SKM-1 treated with dmso at 0.1 percent for 144 hours (cell line): ENCODE measurements around the gene NID1.
"Not testable (repeated sequence)": the region's sequence is repeated elsewhere in the genome, so short reads cannot be mapped to it uniquely, and the experiment has no call there.

Source experiments
- DNase-seq: peaks from one replicate; lab custom pipeline; 2025; ENCODE audit not compliant: unreplicated experiment; lab: John Stamatoyannopoulos, UW

NID1 gene

DNA sequence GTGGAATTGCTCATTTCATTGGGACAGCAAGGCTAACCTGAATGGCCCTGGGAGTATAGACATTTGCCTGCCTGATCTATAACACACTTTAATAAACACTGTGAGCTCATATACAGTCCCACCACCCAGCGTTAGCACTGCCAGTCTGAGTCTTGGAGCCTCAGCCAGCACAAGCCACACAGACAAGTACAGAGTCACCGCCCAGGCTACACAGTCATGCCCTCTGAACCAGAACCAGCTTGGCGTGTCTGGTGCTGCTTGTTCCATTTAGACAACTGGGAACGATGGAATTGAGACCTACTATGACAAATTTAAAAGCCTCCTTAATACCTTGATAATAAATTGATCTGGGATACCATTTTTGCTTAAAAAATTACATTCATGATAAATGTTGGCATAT lies 31.6 kb downstream of the NID1 start:
- no peak for DNase-seq

DNA sequence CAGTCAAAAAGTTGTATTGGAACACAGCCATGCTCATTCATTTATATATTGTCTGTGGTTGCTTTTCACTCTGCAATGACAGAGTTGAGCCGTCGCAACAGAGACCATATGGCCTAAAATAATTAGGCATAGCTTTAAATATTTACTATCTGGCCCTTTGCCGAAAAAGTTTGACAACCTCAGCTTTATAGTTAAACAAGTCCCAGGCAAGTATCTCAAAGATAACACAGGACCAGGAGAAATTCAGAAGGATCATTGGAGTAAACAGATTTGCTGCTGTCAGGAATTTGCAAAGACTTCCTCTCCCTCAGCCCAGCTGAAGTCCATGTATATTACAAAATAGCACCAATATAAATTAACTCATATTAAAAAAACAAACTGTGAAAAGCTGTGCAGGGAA lies 34.4 kb downstream of the NID1 start:
- DNase-seq = no peak

DNA sequence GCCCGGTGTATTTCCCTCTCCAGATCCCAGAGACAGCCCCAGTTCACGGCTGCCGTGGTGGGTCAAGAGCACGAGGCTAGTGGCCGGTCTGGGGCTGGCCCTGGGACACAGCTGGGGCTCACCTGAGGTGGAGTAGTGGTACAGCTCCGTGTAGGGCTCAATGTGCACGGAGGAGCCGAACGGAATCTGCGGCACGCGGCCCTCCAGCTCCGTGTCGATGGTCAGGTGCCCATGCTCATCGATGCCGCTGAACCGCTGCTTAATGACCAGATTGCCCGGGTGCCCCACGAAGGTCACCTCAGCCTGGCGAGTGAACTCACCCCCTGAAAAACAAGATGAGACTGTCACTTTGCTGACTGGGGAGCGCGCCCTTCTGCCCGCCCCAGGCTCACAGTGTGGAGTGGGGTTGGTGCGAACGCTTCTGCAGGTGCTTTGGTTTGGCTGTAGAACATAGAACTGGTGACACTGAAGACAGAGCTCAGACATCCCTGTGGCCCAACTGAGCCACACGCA lies 35.4 kb downstream of the NID1 start:
- no peak for DNase-seq

DNA sequence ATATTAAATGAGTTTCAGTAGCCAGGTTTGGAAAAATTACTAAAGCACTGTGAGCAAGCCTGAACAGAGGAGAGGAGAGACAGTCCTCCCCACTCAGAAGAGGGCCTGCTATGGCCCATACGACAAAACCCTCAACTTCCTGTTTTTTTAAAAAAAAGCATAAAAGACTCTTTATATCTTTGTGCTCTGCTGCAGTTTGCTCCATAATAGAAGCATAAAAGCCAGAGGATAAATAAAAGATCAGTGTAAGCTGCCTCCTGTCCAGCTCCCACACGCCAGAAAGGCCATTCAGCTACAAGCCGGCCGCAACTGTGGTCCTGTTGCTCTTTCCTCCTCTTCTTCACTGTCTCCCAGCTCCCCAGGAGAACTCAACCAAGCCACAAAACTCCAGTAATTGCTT lies 37.8 kb downstream of the NID1 start:
- DNase-seq = peak; percentile 51

DNA sequence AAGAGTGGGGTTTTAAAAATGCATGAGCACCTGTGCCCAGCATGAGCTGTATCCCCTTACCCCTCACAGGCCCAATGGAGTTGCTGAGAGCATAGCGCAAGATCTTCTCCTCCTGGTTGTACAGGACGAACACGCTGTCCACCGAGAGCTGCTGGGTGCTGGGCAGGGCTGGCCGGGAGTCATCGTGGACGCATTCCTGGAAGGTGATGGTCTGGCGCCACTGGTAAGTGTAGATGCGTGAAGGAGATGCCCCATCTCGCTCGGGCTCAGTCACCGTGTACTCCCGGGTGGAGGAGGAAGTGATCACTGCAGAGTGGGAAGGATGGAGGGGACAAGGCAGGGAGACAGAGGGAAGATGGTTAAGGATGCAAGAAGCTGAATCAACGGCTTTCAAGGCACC lies 39.1 kb downstream of the NID1 start:
- DNase-seq = no peak

DNA sequence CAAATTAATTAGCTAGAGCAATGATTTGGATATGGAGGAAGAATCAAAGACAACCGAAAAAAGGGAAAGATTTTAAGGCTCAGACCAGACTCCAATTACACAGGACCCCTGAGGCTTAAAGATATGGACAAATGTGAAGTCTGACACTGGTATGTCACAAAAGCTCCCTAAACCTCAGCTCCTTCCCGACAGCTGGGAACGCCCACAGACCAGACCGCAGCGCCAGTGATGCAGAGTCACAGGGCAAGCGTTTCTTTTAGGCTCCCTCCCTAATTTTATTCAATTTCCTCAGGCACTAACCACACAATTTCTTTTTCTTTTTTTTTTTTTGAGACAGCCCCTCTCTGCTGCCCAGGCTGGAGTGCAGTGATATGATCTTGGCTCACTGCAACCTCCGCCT lies 40.2 kb downstream of the NID1 start:
- DNase-seq = no peak

DNA sequence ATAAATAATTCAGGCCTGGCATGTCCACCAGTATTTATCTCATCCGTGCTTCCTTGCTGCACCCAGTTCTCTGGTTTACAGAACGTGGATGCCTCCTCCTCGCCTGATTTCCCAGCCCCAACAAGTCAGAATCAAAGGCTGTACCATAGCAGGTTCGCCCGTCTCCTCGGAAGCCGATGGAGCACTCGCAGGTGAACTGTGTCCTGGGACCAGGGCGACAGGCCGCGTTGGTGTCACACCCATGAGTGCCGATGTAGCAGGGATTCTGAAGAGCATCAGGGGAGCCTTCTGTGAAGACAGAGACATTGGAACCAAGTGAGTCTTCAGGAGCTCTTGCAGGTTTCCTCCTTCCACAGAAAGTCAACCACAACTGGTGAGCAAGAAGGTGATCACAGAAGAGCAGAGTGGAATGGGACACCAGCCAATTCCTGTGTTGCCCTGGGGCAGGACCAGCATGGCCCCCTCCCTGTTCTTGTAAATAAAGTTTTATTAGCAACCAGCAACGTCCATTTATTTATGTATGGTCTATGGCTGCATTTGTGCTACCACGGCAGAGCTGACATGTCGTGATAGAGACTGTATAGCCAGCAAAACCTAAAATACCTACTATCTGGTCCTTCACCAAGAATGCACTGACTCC lies 40.8 kb downstream of the NID1 start:
- DNase-seq = no peak

DNA sequence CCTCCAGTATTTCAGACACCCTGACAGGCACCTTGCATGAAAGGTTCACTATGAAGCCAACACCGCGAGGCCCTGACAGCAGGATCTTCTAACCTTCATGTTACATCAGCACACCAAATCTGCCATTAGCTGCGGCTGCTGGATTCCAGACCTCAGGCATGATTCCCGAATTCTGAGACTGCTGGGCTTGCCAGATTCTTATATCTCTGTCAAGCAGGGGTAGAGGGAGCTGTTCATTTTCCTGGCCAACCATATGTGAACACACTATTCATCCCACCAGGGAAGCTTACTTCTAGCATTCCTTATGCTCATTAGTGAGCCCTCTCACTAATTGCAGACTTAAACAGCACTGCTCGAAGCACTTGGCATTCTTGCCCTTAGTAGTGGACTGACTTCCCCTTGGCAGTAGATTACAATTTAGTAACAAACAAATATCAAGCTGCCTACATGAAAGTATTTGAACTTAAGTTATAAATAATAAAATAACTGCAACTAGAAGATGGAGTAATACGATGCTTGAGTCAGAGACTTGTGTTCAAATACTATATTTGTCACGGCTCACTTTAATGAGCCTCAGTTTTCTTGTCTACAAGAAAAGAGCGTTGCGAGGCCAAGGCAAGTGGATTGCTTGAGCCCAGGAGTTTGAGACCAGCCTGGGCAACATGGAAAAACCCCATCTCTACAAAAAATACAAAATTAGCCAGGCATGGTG lies 43.3 kb downstream of the NID1 start:
- DNase-seq = no peak

DNA sequence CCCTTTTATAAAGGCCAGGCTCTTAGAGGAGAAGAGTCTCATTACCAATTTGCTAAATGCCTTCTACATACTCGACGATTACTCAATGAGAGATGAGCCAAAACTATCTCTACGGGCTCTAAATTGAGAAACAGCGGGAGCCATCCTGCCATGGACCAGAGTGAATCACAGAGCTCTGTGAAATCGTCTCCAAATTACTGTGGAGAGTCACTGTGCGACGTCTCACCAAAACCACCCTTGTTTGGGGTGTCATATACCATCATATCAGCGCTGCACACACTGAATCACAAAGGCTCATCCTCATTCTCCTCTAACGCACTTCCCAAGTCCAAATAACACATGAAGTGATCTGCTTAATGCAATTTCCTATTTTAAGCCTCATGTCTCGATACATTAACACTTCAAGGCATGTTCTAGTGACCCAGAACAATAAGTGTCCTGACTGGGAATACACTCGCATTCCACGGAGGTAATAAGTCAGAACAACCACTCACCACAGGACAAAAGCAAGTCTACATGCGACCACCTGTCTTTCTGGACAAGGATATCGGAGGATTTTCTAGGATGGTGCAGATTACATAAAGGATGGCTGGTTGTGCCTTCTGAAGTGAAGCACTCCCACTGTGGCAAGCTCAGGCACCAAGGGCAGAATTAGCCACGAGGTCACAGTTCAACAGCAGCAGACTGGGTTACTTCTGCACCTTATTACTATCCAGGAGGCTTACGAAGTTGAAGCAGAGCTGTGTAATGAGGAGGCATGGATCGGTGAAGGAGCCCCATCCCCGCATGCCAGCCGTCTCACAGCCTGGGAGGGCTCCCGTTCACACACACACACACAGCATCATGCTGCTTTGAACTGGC lies 44.3 kb downstream of the NID1 start:
- DNase-seq = no peak

DNA sequence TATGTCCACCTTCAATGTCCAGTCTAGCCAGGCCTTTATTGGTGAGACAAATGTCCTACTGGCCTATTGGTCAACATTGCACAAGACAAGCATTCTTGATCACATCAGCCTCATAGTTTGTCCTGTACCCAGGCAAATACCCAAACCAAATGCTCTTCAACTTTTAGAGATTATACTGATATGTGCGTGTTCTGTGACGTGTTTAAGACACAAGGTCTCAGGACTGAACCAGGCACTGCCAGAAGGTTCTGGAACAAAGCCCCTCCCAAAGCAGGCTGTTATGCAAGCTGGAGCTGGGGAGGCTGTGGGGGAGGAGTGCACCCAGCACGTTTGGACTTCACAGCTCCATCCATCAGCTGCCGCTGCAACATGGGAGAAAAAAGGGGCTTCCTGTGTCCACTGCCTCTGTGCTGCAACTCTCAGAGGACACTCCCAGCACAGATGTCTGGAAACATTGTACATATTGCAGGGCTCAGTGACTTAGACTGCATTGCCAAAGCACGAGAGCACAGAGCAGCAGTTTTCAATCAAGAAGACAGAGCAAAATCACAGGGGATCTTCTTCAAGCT lies 45.9 kb downstream of the NID1 start:
- no peak for DNase-seq

DNA sequence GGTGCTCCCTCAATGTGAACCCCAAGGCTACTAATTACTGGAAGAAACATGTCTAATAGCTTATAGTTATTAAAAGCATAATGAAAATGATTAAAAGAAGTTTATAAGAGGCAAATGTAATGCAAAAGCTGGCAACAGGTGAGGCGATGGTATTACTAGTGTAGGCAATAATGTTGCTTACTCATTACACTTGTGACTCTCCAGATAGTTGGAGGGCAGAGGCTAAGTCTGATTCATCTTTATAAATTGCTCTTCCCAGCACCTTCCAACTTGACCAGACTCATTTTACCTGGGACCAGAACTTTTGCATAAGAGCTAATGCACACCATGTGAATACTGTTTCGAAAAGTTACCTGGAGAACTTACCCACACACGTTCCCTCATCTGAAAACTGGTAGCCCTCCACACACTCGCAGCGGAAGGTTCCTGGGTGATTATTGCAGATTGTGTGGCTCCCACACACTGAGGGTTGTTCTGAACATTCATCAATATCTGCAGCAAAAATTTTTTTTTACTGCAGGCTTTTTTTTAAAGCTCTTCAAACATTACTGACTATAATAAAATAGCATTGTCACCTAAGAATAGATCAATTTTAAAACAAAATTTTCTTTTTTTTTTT lies 48.0 kb downstream of the NID1 start:
- DNase-seq = no peak

DNA sequence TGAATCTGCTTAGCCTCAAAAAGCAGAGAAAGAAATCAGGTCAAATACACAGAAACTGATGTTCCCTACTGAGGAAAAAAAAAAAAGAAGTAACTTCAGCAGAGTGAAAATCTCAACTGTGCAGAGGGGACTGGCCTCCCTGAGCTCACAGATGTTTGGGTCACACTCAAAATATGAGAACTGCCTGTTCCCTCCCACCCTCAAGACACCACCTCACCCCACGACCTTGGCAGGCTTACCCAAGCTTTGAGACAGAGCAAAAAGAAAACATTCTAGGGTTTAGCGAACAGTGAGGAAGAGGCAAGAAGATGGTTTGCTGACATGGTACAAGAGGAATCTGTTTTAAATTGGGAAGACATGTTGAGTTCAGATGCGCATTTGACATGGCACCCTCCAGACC lies 48.8 kb downstream of the NID1 start:
- DNase-seq = no peak

DNA sequence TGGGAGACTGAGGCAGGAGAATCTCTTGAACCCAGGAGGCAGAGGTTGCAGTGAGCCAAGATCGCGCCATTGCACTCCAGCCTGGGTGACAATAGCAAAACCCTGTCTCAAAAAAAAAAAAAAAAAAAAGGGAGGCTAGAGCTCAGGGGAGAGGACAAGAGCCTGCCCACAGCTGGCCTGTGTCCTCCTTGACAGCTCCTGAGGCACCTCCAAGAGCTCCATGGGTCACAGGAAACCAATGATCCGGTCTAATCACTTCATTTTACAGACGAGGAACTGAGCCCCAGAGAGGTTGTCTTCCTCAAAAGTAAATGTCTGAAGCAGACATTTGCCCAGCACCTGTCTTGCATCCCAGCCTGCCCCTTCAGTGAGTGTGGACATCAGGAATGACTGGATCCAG lies 49.4 kb downstream of the NID1 start:
- DNase-seq = no peak

DNA sequence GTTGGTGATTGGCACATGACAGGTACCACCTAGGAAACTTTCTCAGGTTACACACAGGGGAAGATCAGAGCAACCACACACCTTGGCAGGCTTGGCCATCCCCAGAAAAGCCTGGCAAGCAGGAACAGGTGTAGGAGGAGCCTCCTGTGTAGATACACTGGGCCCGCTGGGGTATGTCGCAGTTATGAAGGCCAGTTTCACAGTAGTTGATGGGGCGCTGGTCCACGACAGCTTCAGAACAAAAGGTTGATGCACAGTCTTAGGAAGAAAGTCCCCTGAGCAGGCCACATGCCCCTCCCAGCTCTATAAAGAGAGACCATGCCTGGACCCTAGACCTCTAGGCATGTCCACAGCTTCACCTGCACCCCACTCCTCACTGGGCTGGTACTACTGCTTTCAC lies 51.6 kb downstream of the NID1 start:
- no peak for DNase-seq

DNA sequence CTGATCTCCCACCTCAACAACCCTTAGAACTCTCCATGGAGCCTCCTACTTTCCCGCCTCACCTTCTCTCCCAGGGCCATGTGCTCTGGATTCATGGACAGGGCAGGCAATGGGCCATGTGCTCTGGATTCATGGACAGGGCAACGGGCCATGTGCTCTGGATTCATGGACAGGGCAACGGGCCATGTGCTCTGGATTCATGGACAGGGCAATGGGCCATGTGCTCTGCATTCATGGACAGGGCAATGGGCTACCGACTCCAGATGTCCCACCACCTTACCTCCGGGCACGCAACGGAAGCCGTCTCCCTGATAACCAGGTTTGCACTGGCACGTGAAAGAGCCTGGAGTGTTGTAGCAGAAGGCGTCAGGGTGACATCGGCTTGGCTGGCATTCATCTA lies 53.2 kb downstream of the NID1 start:
- no peak for DNase-seq

DNA sequence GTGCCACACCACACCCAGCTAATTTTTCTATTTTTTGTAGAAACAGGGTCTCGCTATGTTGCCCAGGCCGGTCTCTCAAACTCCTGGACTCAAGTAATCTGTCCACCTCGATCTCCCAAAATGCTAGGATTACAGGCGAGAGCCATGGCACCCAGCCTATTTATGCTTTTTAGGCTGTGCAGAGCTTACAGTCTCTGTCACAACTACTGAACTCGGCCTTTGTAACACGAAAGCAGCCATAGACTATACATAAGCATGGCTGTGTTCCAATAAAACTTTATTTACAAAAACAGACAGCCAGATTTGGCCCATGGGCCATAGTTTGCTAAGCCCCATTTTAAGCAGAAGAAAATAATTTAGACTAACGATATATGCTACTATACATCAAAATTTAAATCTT lies 54.4 kb downstream of the NID1 start:
- no peak for DNase-seq

DNA sequence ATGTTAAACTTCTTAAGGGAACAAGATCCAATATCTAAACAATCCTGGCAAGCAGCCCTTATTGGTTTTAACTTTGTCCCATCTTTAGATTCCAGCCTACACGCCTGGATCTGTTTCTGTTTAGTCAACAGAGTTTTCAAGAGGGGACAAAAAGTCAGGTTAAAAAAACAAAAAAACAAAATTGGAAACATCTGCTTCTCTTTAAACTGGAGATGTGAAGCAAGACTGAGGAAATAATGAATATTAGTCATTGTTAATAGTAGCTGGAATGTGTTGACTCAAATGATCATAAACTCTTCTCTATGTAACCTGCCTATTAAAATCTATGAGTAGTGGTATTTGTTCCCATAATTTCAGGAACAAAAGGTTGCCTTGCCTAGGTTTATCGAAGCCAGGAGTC lies 55.0 kb downstream of the NID1 start:
- DNase-seq = no peak

DNA sequence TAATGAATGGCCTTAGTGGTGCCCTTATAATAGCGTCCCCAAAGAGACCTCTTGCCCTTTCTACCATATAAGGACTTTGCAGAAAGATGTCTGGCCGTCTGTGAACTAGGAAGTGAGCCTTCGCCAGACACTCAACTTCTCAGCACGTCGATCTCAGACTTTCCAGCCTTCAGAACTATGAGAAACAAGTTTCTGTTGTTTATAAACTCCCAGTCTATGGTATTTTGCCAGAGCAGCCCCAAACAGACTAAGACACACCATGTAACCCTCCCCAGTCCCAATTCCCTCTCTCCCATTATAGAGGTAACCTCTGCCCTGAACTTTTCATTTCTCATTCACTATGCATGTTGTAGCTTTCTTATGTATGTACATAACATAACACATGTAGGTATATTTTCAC lies 55.7 kb downstream of the NID1 start:
- no peak for DNase-seq

DNA sequence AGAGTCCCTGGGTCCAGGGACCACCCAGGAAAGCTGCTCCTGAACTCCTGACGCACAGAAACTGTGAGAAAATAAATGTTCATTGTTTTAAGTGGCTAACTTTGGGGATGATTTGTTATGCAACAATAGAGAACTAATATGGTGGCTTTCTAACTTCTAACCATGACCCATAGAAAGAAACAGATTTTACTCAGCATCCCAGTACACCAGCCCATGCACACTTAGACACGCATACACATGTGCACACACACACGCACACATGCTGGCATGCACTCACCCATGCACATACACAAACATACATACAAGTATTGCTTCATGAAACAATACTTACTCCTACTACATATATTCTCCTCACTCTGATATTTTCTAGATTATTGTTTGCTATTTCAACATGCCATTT lies 57.1 kb downstream of the NID1 start:
- DNase-seq = no peak

DNA sequence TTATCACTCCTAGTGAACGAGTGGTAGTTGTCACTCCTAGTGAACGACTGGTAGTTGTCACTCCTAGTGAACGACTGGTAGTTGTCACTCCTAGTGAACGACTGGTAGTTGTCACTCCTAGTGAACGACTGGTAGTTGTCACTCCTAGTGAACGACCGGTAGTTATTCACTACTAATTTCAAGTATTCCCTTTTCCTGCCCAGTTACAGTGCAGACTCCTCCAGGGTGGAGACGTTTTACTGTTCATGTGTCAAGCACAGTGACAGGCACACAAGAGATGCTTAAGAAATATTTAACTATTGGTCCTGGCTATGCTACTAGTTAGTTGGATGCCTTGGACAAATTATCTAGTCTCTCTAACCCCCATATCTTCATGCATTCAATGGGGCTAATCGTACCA lies 61.8 kb downstream of the NID1 start:
- not testable (repeated sequence) for DNase-seq

DNA sequence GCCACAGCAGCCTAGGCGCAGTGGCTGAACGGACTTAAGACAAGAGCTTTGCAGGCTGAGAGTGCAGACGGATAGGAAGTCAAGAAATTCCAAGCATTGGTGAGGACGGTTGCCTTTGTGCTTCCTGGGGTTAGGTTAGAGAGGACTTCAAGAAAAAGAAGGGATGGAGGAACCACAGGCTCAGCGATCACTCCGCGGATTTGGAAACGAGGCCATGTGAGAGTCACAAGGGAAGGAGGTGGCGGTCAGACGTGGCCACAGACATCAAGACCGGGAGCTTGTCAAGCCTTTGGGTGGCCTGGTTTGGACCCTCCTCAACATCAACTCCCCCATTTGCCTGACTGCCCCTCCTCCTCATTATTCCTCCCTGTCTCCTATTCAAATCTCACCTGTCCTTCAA lies 62.3 kb downstream of the NID1 start:
- DNase-seq = no peak
